Measurements from ENCODE around the gene ERICH6B. TPM values are rescaled to one million over a fixed set of nuclear protein-coding genes. Genes with fewer than 3 reads are reported as not detected.

The ERICH6B gene
- total RNA-seq, 1 experiment from 2014 or later = not detected

DNA sequence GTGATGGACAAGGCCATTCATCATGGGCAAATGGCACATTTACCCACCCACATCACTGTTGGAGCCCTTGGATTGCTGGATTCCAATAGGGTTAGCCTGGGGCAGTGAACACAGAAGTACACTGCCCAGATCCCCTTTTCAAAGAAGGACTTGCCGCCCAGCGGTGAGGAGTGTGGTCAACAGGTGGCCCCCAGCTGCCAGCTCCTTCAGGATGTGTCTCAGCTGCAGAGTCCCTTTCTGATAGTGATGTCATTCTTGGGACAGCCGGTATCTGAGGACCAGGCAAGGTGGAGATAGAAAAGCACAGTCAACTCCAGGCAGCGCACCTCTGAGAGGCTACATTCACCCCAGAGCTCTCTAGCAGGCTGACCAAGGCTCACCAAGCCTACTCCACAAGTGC is 16.9 kb downstream of the ERICH6B start:
- no peaks in the 10 kb centered on the region for H3K79me2 ChIP-seq (ENCODE audit: low read depth)
- no TSS peak for BruUV-seq (replicated peaks)
- H3K27ac ChIP-seq = no peak overlapping the region
- no peak for TF ChIP-seq EZH2 (IDR thresholded peaks at IDR 0.05; ENCODE audit: low read depth)
- TF ChIP-seq, protein P1, sequence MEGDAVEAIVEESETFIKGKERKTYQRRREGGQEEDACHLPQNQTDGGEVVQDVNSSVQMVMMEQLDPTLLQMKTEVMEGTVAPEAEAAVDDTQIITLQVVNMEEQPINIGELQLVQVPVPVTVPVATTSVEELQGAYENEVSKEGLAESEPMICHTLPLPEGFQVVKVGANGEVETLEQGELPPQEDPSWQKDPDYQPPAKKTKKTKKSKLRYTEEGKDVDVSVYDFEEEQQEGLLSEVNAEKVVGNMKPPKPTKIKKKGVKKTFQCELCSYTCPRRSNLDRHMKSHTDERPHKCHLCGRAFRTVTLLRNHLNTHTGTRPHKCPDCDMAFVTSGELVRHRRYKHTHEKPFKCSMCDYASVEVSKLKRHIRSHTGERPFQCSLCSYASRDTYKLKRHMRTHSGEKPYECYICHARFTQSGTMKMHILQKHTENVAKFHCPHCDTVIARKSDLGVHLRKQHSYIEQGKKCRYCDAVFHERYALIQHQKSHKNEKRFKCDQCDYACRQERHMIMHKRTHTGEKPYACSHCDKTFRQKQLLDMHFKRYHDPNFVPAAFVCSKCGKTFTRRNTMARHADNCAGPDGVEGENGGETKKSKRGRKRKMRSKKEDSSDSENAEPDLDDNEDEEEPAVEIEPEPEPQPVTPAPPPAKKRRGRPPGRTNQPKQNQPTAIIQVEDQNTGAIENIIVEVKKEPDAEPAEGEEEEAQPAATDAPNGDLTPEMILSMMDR (conservative IDR thresholded peaks at IDR 0.05) = no peak
- H3K4me1 ChIP-seq (replicated peaks; ENCODE audit: insufficient read depth) = no peaks in the 10 kb centered on the region
- H3K9me2 ChIP-seq (ENCODE audit: insufficient read depth) = no peaks in the 10 kb centered on the region
- no peak for DNase-seq
- no peaks in the 10 kb centered on the region for H3F3A ChIP-seq (ENCODE audit: insufficient read depth, low read depth)
- H3K36me3 ChIP-seq (ENCODE audit: low read depth) = no peaks in the 10 kb centered on the region
- CTCF ChIA-PET = no interaction called here
- no peaks in the 10 kb centered on the region for H4K20me1 ChIP-seq (ENCODE audit: insufficient read depth)
- no peak overlapping the region for H2AFZ ChIP-seq
- intact Hi-C loops (cut with micrococcal nuclease; ENCODE audit: unreplicated experiment) = no loop called here
- H3K9me3 ChIP-seq (ENCODE audit: insufficient read depth, low read depth) = no peaks in the 10 kb centered on the region
- POLR2A ChIA-PET (ENCODE audit: unreplicated experiment) = no interaction called here
- H3K27me3 ChIP-seq (ENCODE audit: insufficient read depth, low read depth) = peaks cover 59% of the 10 kb centered on the region
- no peak overlapping the region for H3K4me3 ChIP-seq
- H3K4me2 ChIP-seq = no peak overlapping the region

DNA sequence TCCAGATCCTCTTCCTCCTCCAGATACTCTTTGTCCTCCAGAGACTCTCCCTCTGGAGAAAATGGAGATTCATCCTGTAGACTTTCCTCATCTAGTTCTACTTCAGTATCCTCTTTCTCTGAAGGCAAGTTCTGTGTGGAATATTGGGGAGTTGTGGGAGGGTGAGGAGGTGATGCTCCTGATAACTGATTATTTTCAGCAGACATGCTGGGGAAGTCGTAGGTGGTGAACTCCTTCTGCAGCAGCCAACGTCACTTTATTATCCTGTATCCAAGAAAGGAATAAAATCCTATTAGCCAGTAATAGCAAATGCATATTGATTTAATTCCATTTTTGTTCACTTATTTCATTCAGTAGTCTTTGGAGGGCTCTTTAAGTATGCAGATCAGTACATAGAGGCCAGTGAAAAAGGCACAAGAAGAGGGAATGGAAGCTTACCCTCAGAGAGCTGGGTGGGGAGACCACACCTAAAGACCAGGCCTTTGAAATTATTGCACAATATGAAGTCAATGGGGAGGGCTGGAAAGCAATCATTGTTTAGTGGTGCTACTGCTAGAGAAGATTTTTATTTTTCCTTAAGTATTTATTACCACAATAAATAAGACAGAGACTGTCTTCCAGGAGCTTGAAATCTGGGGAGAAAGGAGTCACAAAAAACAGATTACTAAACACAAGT is 18.6 kb downstream of the ERICH6B start:
- no peaks in the 10 kb centered on the region for H4K20me1 ChIP-seq (ENCODE audit: insufficient read depth)
- no peaks in the 10 kb centered on the region for H3K9me2 ChIP-seq (ENCODE audit: insufficient read depth)
- ChIA-PET POLR2A (ENCODE audit: unreplicated experiment) (no interaction called here), CTCF (no interaction called here)
- no peaks in the 10 kb centered on the region for H3K4me1 ChIP-seq (replicated peaks; ENCODE audit: insufficient read depth)
- H3K27ac ChIP-seq = no peak overlapping the region
- H3F3A ChIP-seq (ENCODE audit: insufficient read depth, low read depth) = no peaks in the 10 kb centered on the region
- no peak overlapping the region for H3K4me3 ChIP-seq
- H3K36me3 ChIP-seq (ENCODE audit: low read depth) = no peaks in the 10 kb centered on the region
- BruUV-seq (replicated peaks) = no TSS peak
- intact Hi-C loops (cut with micrococcal nuclease; ENCODE audit: unreplicated experiment) = no loop called here
- DNase-seq = no peak
- H3K79me2 ChIP-seq (ENCODE audit: low read depth) = no peaks in the 10 kb centered on the region
- H2AFZ ChIP-seq = no peak overlapping the region
- peaks cover 49% of the 10 kb centered on the region for H3K27me3 ChIP-seq (ENCODE audit: insufficient read depth, low read depth)
- TF ChIP-seq, protein P1 (conservative IDR thresholded peaks at IDR 0.05) = no peak
- H3K4me2 ChIP-seq = no peak overlapping the region
- H3K9me3 ChIP-seq (ENCODE audit: insufficient read depth, low read depth) = no peaks in the 10 kb centered on the region

DNA sequence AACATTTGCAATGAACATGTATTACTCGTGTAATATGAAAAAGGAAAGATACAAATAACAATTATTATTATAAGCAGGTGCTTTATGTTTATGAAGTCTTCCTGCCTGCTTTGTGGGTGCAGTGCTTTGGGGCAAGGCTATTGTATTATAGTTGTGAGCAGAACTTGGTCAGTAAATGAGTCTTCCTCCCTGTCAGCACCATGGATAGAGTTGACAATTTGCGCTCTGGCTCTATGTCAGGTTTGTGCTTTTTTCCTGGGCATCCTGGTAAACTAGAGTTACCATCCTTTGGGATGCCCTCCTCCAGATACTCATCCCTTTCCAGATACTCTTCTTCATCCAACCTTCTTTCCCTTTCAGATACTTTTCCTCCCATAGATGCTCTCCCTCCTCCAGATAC is 19.6 kb downstream of the ERICH6B start:
- CTCF ChIA-PET = no interaction called here
- Histone ChIP-seq H3K27ac (no peak overlapping the region), H4K20me1 (ENCODE audit: insufficient read depth) (no peaks in the 10 kb centered on the region), H3K27me3 (ENCODE audit: insufficient read depth, low read depth) (peaks cover 49% of the 10 kb centered on the region), H3K79me2 (ENCODE audit: low read depth) (no peaks in the 10 kb centered on the region), H3K4me2 (no peak overlapping the region), H3K9me2 (ENCODE audit: insufficient read depth) (no peaks in the 10 kb centered on the region), H3F3A (ENCODE audit: insufficient read depth, low read depth) (no peaks in the 10 kb centered on the region), H3K4me1 (replicated peaks; ENCODE audit: insufficient read depth) (no peaks in the 10 kb centered on the region), H3K36me3 (ENCODE audit: low read depth) (no peaks in the 10 kb centered on the region), H3K4me3 (no peak overlapping the region), H2AFZ (no peak overlapping the region), H3K9me3 (ENCODE audit: insufficient read depth, low read depth) (no peaks in the 10 kb centered on the region)
- no peak for TF ChIP-seq EZH2 (IDR thresholded peaks at IDR 0.05; ENCODE audit: low read depth)
- TF ChIP-seq, protein P1 (conservative IDR thresholded peaks at IDR 0.05) = no peak
- no peak for DNase-seq
- intact Hi-C loops (cut with micrococcal nuclease; ENCODE audit: unreplicated experiment) = no loop called here
- POLR2A ChIA-PET (ENCODE audit: unreplicated experiment) = no interaction called here
- BruUV-seq (replicated peaks) = no TSS peak

Data from PC-9 (cell line).